Measurements from ENCODE around the gene COX8A.

The COX8A gene

GRCh38 chr11:64023712-64024710 is 49.6 kb downstream of the COX8A start:
- DNase-seq = no peak

- DNase-seq = no peak
These were observed 50.8 kb downstream of the COX8A start for GRCh38 chr11:64025205-64025604.

Data from NCI-H510A treated with DMSO at 0.1 percent for 48 hours (cell line).